Rectal smooth muscle tissue (tissue), 1 donor: Measurements from ENCODE around the gene TRIM5.
"Not testable (repeated sequence)": the region's sequence is repeated elsewhere in the genome, so short reads cannot be mapped to it uniquely, and the experiment has no call there.

ENCODE experiments used
- H3K27ac ChIP-seq: one replicate; pipeline ENCODE4 v1.7.0; 2013; ENCODE audit warnings: low read depth, low read length, inconsistent platforms
- H3K27me3 ChIP-seq: one replicate; pipeline ENCODE4 v1.7.0; 2013; ENCODE audit warnings: low read length; ENCODE audit not compliant: control insufficient read depth, insufficient read depth
- H3K36me3 ChIP-seq: one replicate; pipeline ENCODE4 v1.7.0; 2013; ENCODE audit warnings: low read length; ENCODE audit not compliant: control insufficient read depth, insufficient read depth
- H3K4me1 ChIP-seq: one replicate; pipeline ENCODE4 v1.7.0; 2013; ENCODE audit warnings: low read length; ENCODE audit not compliant: control insufficient read depth, insufficient read depth
- H3K4me3 ChIP-seq: one replicate; pipeline ENCODE4 v1.7.0; 2013; ENCODE audit warnings: low read length
- H3K9ac ChIP-seq: one replicate; pipeline ENCODE4 v1.7.0; 2013; ENCODE audit warnings: low read length

TRIM5 gene

DNA sequence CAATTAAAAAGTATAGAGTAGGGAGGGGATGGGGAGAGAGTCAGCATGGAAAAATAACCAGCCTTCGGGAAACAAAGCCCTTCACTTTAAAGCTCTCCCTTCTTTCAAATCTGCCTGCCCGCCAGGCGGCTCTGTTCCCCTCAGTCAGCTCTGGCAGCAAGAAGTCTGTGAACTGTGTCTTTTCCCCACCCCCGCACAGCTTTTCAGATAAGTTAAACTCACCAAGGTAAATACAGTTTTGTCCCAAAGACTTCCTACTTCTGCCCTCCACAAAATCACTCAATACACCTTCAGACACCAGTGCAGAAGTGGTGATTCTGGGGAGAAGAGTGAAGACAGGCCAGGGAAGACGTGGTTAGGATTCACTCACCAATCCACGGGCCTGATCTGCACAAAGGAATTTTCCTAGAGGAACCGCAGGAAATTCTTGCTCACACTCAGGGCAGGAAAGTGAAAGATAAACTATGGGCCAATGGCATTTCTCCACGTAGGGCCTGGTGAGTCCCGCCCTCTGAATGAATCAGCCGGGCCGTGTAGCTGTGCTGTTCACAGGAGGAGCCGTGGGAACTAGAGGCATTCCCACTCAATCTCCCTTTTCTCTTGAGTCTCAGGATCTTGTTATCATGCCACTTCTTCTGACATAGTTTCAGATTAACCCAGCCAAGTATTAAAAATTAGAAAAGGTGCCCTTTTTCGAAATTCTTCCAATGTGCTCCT is at the start of gene TRIM5:
Gene TRIM5 (minus strand): TSS at position 429 of the 717 bp plus-strand sequence. CDS start 4,897 bp downstream, outside the sequence.
- peaks cover 14% of the 10 kb centered on the region for H3K4me1 ChIP-seq
- peak within 1 kb of the TSS; percentile 20 for H3K9ac ChIP-seq
- H3K27me3 ChIP-seq = no peaks in the 10 kb centered on the region
- peak within 1 kb of the TSS; percentile 69 for H3K4me3 ChIP-seq
- H3K27ac ChIP-seq = peak within 1 kb of the TSS; percentile 77
- H3K36me3 ChIP-seq = peaks cover 1% of the 10 kb centered on the region

DNA sequence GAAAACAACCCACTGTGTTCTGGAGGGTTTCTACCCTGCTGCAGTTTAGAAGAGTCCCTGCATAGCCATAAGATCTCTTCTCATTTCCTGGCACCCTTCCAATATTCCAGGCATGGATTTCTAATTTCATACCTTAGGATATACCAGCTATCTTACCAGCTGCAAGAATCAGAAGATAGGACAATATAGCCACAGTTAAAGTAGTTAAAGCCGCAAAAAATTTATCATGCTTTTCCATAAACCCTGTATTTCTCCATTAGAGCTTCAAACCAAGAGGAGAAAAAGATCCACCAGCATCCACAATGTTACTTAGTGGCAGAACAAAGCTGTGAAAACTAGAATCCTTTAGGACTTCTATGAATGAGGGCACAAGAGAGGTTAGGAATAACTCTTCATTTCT is 42.8 kb upstream of the TRIM5 start:
- Histone ChIP-seq H3K27me3 (no peaks in the 10 kb centered on the region), H3K36me3 (no peaks in the 10 kb centered on the region), H3K4me3 (no peak overlapping the region), H3K27ac (no peak overlapping the region), H3K9ac (no peak overlapping the region), H3K4me1 (no peaks in the 10 kb centered on the region)

GRCh38 chr11:5726351-5726750 is 41.5 kb upstream of the TRIM5 start:
- H3K4me1 ChIP-seq = no peaks in the 10 kb centered on the region

GRCh38 chr11:5722622-5723021 is 37.7 kb upstream of the TRIM5 start:
- H3K27me3 ChIP-seq = no peaks in the 10 kb centered on the region
- H3K4me1 ChIP-seq = no peaks in the 10 kb centered on the region
- H3K27ac ChIP-seq = no peak overlapping the region
- H3K36me3 ChIP-seq = no peaks in the 10 kb centered on the region
- no peak overlapping the region for H3K4me3 ChIP-seq
- H3K9ac ChIP-seq = no peak overlapping the region

More at GRCh38 chr11:5726351-5726750, 41.5 kb upstream of the TRIM5 start:
- Histone ChIP-seq H3K36me3 (no peaks in the 10 kb centered on the region), H3K27me3 (no peaks in the 10 kb centered on the region), H3K9ac (no peak overlapping the region), H3K4me3 (no peak overlapping the region), H3K27ac (no peak overlapping the region)

- Histone ChIP-seq H3K27me3 (no peaks in the 10 kb centered on the region), H3K27ac (no peak overlapping the region), H3K4me3 (no peak overlapping the region), H3K4me1 (no peaks in the 10 kb centered on the region), H3K9ac (no peak overlapping the region), H3K36me3 (no peaks in the 10 kb centered on the region)
Observed at GRCh38 chr11:5719703-5720495, 35.0 kb upstream of the TRIM5 start.

- H3K27ac ChIP-seq, H3K4me3 ChIP-seq, H3K4me1 ChIP-seq, H3K36me3 ChIP-seq, H3K27me3 ChIP-seq, H3K9ac ChIP-seq: not testable (repeated sequence)
Observed at GRCh38 chr11:5716518-5716917, 31.6 kb upstream of the TRIM5 start.

DNA sequence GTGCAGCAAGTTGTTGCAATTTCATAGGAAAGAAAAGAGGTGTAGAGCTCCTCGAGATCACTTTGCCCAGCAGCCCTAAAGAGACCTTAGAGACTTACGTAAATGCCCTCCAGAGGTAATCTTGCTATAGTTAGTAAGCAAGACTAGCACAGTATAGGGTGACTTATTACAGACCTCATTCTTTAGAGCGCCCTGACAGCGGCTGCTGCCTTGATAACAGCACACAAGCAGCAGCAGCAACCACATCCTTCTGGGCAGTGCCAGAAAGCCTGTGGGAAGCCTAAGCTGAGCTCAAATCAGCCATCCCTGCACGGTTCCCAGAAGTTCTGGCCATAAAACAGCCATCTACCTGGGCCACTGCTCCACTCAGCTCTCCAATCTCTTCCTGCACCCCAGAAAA is 28.8 kb upstream of the TRIM5 start:
- Histone ChIP-seq H3K27ac (no peak overlapping the region), H3K9ac (no peak overlapping the region), H3K36me3 (no peaks in the 10 kb centered on the region), H3K4me1 (no peaks in the 10 kb centered on the region), H3K4me3 (no peak overlapping the region), H3K27me3 (no peaks in the 10 kb centered on the region)

DNA sequence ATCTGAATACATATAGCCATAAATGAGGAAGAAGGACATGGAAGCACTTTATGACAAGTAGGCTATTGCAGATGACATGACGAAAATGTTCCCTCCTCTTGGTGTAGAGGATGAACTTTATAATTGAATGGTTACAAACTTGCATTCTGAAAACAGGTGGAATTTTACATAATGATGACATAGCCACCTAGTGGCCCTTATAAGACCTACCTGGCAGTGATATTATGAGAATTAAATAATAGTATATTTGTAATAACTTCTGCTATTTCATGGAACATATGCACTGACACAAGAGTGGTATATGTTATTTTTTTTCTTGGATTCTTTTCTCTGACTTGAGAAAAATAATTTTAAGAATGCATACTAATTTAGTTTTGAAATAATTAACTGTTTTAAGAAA is 27.6 kb upstream of the TRIM5 start:
- no peaks in the 10 kb centered on the region for H3K4me1 ChIP-seq
- peaks cover 5% of the 10 kb centered on the region for H3K36me3 ChIP-seq
- no peak overlapping the region for H3K4me3 ChIP-seq
- H3K27me3 ChIP-seq = no peaks in the 10 kb centered on the region
- no peak overlapping the region for H3K27ac ChIP-seq
- H3K9ac ChIP-seq = no peak overlapping the region

GRCh38 chr11:5705688-5706087 is 20.8 kb upstream of the TRIM5 start:
- Histone ChIP-seq H3K27ac (no peak overlapping the region), H3K36me3 (peaks cover 5% of the 10 kb centered on the region), H3K27me3 (no peaks in the 10 kb centered on the region), H3K4me3 (no peak overlapping the region), H3K9ac (no peak overlapping the region), H3K4me1 (no peaks in the 10 kb centered on the region)

- no peaks in the 10 kb centered on the region for H3K27me3 ChIP-seq
- H3K27ac ChIP-seq = no peak overlapping the region
- no peaks in the 10 kb centered on the region for H3K4me1 ChIP-seq
- H3K36me3 ChIP-seq = peaks cover 5% of the 10 kb centered on the region
- H3K4me3 ChIP-seq = no peak overlapping the region
- H3K9ac ChIP-seq = no peak overlapping the region
Observed at GRCh38 chr11:5703741-5704536, 19.1 kb upstream of the TRIM5 start.

- no peak overlapping the region for H3K4me3 ChIP-seq
- peaks cover 10% of the 10 kb centered on the region for H3K36me3 ChIP-seq
- H3K9ac ChIP-seq = no peak overlapping the region
- no peak overlapping the region for H3K27ac ChIP-seq
- no peaks in the 10 kb centered on the region for H3K4me1 ChIP-seq
- no peaks in the 10 kb centered on the region for H3K27me3 ChIP-seq
Observed at GRCh38 chr11:5701055-5701577, 16.2 kb upstream of the TRIM5 start.

- Histone ChIP-seq H3K27me3 (no peaks in the 10 kb centered on the region), H3K9ac (no peak overlapping the region), H3K4me1 (no peaks in the 10 kb centered on the region), H3K36me3 (peaks cover 11% of the 10 kb centered on the region), H3K27ac (no peak overlapping the region), H3K4me3 (no peak overlapping the region)
Observed at GRCh38 chr11:5700421-5701054, 15.7 kb upstream of the TRIM5 start.
